Activated CD8-positive, alpha-beta memory T cell treated with anti-CD3 and anti-CD28 coated beads, Interleukin-2, amount 50 U/mL, for 48 hours (primary cell): ENCODE data around the gene ZNF200.
"Not testable (repeated sequence)": the region's sequence is repeated elsewhere in the genome, so short reads cannot be mapped to it uniquely, and the experiment has no call there.

Source experiments
- DNase-seq: peaks from one replicate; pipeline ENCODE4 v3.0.0-alpha.2; 2020

ZNF200 gene

GRCh38 chr16:3197694-3198333 lies 37.1 kb downstream of the ZNF200 start:
- not testable (repeated sequence) for DNase-seq

- DNase-seq = no peak
Observed at GRCh38 chr16:3195975-3196374, 39.0 kb downstream of the ZNF200 start.

GRCh38 chr16:3194792-3195191 lies 40.2 kb downstream of the ZNF200 start:
- no peak for DNase-seq

- DNase-seq = no peak
Observed at GRCh38 chr16:3193221-3194212, 41.4 kb downstream of the ZNF200 start.

- no peak for DNase-seq
Observed at GRCh38 chr16:3192476-3193019, 42.4 kb downstream of the ZNF200 start.

- DNase-seq = no peak
Observed at GRCh38 chr16:3190949-3191353, 44.0 kb downstream of the ZNF200 start.

GRCh38 chr16:3189869-3190268 lies 45.1 kb downstream of the ZNF200 start:
- DNase-seq = no peak

- peak; percentile 97 for DNase-seq
Observed at GRCh38 chr16:3188925-3189825, 45.8 kb downstream of the ZNF200 start.

- no peak for DNase-seq
Observed at GRCh38 chr16:3188675-3188924, 46.4 kb downstream of the ZNF200 start.

- DNase-seq = peak; percentile 90
Observed at GRCh38 chr16:3187798-3188674, 46.9 kb downstream of the ZNF200 start, which contains the start of gene OR1F1. TSS of gene OR1F1 (plus strand) at chr16:3188204.

- no peak for DNase-seq
Observed at GRCh38 chr16:3186946-3187690, 47.8 kb downstream of the ZNF200 start.

- DNase-seq = no peak
Observed at GRCh38 chr16:3183445-3184139, 51.4 kb downstream of the ZNF200 start.

GRCh38 chr16:3182608-3183444 lies 52.1 kb downstream of the ZNF200 start:
- DNase-seq = peak; percentile 99

GRCh38 chr16:3182293-3182607 lies 52.7 kb downstream of the ZNF200 start:
- DNase-seq = not testable (repeated sequence)

GRCh38 chr16:3180445-3180878 lies 54.5 kb downstream of the ZNF200 start:
- peak; percentile 86 for DNase-seq

- no peak for DNase-seq
Observed at GRCh38 chr16:3179651-3180050, 55.3 kb downstream of the ZNF200 start.

GRCh38 chr16:3175157-3176093 lies 59.5 kb downstream of the ZNF200 start:
- DNase-seq = peak; percentile 96

GRCh38 chr16:3174618-3175148 lies 60.3 kb downstream of the ZNF200 start:
- no peak for DNase-seq
